GM21515 (cell line): ENCODE data around the gene MEIS3.
"Not testable (repeated sequence)": the region's sequence is repeated elsewhere in the genome, so short reads cannot be mapped to it uniquely, and the experiment has no call there.

Source experiments
- ATAC-seq: cut with Tn5 transposase; IDR thresholded peaks from one replicate; pipeline ENCODE4 v1.9.1; 2021; ENCODE audit not compliant: unreplicated experiment

Gene MEIS3

DNA sequence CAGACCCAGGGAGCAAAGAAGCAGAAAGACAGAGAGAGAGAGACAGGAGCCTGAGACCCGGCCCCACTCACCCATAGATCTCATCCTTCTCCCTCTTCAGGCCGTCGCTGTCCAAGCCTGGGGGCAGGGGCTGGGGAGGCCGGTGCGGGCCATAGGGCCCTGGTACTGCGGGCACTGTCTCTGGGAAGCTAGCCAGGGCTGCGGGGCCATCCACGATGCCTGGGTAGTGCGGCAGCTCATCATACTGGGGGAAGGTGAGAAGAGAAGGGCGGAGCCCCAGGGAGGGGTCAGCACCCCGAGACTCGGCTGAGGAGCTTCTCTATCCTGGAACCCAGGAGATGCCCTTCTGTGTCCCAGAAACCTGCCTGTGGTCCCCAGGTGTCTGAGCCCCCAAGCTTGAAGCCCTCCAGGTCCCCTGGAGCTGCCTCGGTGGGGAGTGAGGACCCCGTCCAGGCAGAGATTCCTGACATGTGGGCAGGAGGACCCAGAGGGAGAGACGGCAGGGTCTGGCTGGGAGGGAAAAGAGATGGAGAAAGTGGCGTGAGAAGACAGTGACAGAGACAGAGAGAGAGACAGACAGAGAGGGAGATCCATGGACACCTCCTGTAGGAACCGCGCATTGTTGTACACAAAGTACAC is 2.1 kb downstream of the MEIS3 start:
- ATAC-seq = no peak

DNA sequence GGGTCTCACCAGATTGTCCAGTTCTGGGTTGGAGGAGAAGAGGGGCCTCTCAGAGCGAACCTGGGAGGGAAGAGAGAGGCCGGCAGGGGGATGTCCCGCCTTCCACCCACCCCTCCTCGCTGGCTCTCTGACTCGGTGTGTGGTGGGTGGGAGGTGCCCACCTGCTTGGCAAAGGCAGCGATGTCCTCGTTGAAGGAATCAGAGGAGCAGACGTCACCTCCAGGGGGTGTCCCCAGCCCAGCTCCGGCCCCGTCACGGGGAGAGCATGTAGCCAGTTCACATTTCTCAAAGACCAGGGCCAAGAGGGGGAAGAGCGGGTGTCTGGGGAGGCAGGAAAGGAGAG is 2.7 kb downstream of the MEIS3 start:
- no peak for ATAC-seq

DNA sequence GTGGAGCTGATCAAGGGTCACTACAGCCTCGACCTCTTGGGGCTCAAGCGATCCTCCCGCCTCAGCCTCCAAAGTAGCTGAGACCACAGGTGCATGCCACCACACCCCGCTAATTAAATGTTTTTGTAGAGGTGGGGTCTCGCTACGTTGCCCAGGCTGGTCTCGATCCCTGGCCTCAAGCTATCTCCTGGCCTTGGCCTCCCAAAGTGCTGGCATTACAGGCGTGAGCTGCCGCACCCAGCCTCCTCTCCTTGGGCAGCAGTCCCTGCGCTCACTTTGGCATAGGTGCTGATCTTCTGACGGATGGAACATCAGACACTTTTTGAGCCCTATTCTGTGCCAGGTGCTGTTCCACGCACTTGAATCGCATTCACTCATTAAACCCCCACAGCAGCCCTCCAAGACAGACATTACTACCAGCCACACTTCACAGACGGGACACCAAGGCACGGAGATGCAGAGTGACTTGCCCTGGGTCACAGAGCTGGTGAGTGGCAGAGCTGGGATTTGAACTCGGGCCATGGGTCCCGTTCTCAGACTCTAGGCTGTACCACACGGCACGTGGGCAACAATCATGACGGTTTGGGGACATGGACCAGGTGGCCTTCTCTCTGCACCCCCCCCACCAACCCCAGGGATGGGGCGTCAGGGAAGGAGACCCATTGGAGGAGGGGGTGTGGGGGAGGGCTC is 3.2 kb downstream of the MEIS3 start:
- no peak for ATAC-seq

DNA sequence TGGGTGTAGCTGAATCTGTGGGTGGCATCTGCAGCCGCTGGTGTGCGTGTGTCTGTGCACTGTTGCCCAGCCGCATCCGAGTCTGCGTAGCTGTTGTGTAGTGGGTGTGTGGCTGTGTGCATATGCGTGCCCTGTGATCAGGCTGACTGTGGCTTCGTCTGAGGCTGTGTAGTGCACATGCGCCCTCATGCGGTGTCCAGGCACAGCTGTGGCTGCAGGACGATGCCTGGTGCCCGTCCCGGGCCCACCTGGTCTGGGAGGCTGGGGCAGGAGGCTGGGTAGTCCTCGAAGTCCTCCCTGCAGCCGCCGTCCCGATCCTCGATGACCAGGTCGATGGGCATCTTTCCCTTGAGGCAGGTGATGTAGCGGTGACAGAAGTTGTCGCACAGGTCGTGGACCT is 4.9 kb downstream of the MEIS3 start:
- ATAC-seq = no peak

DNA sequence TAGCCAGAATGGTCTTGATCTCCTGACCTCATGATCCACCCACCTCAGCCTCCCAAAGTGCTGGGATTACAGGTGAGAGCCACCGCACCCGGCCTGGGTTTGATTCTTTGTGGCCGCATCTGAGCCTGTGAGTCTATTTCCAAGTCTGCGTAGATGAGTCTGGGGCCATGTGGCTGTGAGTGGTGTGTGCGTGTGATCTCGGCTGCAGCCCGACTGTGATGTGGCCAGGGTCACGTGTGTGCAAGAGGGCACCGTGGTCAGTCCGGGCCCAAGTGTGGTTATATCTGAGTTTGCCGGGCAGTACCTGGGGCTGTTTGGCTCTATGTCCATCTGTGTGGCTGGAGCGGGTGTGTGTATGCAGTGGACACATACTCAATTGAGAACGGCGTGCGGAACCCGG is 5.4 kb downstream of the MEIS3 start:
- no peak for ATAC-seq

DNA sequence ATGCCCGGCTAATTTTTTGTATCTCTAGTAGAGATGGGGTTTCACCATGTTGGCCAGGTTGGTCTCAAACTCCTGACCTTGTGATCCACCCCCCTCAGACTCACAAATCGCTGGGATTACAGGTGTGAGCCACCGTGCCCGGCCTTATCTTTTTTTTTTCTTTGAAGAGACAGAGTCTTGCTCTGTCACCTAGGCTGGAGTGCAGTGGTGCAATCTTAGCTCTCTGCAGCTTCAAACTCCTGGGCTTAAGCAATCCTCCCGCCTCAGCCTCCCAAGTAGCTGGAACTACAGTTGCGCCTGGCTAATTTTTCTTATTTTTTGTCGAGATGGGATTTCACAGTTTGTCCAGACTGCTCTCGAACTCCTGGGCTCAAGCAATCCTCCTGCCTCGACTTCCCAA is 7.6 kb downstream of the MEIS3 start:
- ATAC-seq = not testable (repeated sequence)

DNA sequence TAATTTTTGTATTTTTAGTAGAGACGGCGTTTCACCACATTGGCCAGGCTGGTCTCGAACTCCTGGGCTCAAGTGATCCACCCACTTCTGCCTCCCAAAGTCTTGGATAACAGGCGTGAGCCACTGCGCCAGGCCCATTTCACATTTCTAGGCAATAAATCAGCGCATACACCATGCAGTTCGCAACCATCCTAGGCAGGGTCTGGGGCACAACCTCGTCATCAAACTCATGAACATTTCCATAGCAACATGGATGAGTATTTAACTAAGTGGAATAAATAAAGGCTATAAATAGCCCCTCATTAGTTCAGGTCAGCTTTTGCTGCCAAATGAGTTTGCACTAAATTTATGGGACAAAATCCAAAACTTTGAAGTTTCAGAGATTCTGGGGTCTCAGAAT is 8.2 kb downstream of the MEIS3 start:
- no peak for ATAC-seq

DNA sequence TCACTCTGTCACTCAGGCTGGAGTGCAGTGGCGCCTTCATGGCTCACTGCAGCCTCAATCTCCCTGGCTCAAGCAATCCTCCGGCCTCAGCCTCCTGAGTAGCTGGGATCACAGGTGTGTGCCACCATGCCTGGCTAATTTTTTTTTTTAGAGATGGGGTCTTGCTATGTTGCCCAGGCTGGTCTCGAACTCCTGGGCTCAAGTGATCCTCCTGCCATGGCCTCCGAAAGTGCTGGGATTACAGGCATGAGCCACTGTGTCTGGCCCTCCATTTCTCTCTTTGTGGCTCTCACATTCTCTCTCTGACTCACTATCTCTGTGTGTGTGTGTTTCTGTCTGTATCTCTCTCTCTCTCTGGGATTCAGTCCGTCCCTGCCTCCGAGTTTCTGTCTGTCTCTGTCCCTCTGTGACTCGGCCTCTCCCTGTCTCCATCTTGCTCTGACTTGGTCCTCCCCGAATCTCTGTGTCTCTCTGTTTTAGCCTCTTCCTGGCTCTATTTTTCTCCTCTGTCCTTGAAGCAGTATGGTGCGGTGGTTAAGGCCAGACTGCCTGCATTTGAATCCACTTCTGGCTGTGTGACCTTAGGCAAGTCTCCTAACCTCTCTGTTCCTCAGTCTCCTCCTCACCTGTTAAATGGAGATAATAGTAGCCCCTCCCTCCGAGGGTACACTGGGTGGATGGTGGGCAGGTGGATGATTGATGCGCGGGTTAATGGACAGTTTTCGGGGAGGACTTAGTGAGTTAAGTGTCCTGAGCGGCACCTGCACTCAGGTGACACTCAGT is 11.0 kb downstream of the MEIS3 start:
- no peak for ATAC-seq

DNA sequence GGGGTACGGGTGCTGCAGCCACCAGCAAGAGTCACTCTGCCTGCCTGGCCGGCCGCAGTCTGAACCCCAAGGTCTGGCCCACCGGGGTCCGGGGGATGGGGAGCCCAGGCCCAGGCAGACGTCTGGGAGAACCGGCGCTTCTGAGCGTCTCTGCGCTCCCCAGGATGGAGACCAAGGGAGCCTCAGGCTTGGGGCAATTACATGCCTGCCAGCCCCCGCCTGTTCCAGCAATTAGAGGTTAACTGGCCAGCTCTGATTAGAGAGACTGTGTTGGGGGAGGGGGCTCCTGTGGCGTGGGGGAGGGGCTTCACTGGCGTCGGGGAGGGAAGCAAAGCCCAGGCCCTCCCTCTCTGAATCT is 11.9 kb downstream of the MEIS3 start:
- ATAC-seq = no peak

DNA sequence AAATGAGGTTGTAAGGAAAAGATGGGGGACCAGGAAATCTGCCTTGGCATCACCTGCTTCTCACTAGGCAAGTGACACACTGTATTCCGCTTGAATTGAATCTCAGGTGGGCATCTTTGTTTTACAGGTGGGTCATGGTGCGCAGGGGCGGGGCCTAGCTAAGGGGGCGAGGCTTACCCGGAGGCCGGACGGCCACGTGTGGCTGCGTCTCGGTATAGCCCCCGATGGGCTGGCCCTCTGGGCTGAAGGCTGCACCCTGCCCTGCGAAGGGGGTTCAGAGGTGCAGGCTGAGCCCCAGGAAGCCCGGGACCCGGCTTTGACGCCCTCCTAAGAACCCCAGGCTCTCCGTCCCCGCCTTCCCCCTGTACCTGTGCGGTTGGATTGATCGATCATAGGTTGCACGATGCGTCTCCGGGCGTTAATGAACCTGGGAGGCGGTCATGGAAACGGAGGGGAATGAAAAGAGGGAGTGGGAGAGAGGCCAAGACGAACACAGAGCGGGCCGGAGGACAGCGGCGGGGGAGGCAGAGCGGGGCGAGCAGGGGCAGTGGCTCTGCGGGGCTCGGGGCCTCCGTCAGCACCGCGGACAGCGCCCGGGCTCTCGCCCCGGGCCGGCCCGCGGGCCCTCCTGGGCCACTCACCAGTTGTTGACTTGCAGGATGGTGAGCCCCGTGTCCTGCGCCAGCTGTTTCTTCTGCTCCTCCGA is 12.5 kb downstream of the MEIS3 start:
- no peak for ATAC-seq

DNA sequence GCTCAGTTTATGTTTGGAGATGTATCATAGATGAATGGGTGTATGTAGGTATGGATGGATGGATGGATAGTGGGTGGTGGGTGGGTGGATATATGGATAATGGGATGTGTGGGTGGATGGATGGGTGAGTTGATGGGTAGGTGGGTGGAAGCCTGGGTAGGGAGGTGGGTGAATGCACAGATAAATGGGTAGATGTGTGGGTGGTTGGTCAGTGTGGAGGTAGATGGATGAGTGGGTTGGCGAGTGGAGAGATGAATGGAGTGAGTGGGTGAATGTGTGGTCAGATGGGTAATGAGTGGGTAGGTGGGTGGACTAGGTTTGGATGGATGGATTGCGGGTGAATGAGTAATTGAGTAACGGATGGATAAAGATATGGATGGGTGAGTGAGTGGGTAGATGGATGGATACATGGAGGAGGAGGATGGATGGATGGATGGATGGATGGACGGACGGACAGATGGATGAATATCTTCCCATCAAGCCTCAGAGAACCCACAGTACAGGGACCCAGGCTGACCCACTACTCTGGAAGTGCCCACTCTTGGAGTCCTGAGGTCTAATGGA is 13.4 kb downstream of the MEIS3 start:
- no peak for ATAC-seq

DNA sequence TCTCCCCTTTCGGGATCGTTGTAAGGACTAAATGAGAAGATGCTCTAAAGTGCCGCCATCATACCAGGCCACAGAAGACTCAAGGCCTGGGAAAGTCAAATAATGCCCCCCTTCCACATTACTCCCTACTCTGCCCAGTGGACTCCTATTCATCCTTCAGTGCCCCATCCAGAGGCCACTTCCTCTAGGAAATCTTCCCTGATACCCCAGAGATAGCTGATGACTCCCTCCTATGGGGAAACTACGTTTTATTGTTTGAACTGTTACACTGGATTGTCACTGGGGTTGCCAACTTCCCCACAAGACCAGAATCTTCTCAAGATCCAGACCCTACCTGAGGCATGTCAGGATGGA is 14.2 kb downstream of the MEIS3 start:
- ATAC-seq = no peak

DNA sequence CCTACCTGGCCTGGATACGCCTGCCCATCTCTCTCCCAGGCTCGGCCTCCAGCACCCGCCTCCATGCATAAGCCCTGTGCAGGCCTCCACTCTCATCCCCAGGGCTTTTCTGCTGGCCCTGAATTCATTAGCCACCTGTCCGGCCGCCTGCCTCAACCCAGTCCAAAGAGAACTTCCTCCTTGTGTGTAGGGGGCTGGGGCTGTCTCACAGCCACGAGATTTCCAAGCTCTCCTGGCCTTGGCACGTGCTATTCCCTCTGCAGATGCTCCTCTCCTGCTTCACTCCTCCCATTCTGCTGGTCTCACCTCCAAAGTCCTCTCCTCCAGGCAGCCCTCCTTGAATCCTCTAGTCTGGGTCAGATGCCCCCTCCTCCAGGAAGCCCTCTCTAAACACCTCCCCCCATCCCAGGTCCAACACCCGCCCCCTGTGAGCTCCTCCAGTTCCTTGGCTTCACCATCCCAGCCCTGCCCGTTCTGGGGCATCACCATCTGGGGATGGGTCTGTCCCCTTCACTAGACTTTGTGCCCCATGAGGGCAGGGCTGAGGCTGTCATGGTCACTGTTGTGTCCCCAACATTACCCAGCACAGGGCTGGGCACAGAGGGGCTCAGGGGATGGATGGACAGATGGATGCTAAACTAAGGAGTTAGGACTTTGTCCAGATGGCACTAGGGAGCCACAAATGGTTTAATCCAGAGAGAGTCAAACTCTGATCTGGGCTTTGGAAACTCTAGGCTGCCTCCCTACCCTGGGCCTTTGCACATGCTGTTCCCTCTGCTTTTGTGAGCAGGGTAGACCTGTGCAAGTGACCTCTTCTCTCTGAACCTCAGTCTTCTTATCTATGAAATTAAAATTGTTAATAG is 14.8 kb downstream of the MEIS3 start:
- ATAC-seq = no peak

DNA sequence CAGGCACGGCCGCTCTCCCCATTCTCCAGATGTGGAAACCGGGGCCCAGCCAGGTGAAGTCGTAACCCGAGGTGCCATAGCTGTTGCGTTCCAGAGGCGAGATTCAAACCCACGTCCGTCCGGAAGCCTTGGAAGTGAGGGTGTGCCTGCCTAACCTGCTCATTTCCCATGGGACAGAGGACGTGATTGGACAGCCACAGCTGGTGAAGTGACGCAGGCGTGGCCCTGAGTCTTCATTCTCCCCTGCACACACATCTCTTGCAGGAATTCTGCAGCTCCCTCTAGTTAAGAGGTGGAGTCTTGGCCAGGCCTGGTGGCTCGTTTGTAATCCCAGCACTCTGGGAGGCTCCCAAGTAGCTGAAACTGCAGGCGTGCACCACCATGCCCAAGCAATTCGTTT is 16.8 kb downstream of the MEIS3 start:
- ATAC-seq = no peak

DNA sequence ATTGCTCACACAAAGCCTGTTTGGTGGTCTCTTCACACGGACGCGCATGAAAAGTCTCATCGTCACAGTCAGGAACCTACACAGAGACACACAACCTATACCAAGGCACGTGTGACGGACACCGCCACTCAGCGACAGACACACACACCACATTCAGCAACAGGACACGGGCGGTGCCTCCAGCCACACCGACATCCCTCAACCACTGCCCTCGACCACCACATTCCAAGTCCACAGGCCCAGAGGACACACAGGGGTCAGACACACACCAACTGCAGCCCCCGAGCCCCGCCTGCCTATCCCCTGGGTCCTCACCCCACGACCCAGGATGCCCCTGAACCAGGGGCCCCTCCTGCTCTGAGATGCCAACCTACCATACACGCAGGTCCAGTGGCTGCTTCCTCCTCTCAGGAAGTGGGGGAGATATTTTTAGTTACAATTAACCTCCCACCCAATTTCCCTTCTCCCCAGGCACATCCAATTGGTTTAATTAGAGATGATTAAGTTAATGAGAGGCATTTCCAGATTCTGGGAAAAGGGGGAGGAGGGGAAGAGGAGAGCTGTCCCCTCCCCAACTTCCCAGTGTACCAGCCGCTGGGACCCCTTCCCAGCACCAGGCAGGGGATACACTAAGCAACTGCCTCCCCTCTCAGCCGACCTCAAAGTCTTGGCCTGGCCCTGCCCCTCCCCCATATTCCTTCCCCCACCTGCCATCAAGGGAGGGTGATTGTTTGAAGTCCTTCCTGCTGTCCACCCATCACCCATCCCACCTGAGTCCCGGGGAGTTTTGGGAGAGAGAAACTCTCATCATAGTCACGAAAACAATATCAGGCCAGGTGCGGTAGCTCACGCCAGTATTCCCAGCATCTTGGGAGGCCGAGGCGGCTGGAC is 20.4 kb downstream of the MEIS3 start:
- ATAC-seq = no peak

DNA sequence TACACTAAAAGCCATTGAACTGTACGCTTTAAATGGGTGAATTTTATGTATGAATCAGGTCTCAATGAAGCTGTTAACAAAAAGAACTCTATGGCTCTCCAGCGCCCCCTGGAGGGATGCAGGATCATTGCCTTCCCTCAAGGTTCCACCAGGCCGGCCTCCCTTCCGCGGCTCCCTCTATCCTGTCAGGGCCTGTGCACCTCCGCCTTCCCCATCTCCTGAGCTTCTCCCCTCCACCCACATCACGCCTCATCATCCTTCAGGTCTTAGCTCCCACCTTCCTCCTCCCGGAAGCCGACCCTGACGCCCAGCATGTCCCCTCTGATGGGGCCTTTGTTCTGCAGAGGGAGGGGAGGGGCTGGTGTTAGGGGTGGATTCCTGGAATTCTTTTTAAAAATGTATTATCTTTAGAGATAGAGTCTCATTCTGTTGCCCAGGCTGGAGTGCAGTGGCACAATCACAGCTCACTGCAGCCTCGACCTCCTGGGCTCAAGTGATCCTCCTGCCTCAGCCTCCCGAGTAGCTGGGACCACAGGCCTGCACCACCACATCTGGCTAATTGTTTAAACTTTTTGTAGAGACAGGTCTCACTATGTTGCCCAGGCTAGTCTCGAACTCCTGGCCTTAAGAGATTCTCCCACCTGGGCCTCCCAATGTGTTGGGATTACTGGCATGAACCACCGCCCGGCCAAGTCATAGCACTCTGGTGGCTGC is 27.7 kb downstream of the MEIS3 start:
- no peak for ATAC-seq

DNA sequence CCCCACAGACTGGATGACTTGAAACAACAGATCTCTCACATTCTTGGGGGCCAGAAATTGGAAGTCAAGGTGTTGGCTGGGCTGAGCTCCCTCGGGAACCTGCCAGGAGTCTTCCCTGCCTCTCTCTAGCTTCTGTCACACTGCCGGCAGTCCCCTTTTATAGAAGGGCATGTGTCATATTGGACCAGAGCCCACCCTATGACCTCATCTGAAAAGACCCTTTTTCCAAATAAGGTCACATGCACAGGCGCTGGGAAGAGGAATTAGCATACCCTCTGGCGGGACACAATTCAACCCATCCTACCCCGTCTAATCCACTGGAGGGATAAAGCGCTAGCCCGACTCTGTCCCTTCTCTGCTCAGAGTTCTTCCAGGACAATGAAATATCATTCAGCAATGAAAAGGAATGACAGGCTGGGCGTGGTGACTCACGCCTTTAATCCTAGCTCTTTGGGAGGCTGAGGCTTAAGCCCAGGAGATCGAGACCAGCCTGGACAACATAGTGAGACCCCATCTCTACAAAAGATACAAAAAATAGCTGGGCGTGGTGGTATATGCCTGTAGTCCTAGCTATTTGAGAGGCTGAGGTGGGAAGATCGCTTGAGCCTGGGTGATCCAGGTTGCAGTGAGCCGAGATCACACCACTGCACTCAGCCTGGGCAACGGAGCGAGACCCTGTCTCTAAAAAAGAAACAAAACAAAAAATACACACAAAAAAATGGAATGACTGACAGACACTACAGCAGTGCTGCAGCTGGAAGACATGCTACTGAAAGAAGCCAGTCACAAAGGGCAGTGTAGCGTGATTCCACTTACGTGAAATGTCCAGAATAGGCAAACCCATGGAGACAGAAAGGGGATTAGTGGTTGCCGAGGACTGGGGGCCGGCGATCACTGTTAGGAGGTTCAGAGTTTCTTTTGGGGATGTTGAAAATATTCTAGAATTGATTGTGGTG is 28.5 kb downstream of the MEIS3 start:
- no peak for ATAC-seq

DNA sequence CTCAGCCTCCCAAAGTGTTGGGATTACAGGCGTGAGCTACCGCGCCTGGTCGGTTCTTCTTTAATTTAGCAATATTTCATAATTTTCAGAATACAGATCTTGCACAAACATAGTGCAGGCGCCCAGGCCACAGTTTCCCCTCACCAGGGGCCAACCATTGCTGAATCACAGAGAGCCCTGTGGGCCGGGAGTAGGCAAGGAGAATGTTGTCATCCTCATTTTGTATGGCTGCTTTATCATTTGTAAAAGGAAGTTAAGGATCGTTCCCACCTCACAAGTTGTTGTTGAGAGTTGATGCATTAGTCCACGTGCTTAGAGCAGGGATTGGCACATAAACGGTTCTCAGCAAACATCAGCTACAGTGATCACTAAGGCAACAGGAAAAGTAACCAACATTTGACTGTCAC is 30.2 kb downstream of the MEIS3 start:
- ATAC-seq = no peak
